ENCODE results near the gene DCDC1.

DNA sequence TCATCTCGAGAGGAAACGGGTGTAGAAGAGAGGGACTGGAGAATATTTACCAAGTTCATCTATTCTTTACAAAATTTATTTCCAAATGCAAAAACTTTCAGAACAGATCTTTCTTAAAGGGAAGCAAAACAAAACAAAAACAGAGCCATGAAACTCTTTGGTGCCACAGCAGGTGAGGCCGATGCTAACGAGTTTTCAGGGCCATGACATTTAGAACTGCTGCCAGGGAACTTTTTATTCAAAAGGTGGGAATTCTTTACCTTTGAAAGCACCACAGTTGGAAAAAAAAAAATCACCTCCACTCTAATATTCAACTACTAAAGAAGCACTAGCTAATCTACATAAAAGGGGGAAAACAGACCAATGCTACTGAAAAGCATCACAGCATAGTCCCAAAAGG lies 230.1 kb downstream of the DCDC1 start:
- TF ChIP-seq, protein P1, sequence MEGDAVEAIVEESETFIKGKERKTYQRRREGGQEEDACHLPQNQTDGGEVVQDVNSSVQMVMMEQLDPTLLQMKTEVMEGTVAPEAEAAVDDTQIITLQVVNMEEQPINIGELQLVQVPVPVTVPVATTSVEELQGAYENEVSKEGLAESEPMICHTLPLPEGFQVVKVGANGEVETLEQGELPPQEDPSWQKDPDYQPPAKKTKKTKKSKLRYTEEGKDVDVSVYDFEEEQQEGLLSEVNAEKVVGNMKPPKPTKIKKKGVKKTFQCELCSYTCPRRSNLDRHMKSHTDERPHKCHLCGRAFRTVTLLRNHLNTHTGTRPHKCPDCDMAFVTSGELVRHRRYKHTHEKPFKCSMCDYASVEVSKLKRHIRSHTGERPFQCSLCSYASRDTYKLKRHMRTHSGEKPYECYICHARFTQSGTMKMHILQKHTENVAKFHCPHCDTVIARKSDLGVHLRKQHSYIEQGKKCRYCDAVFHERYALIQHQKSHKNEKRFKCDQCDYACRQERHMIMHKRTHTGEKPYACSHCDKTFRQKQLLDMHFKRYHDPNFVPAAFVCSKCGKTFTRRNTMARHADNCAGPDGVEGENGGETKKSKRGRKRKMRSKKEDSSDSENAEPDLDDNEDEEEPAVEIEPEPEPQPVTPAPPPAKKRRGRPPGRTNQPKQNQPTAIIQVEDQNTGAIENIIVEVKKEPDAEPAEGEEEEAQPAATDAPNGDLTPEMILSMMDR (conservative IDR thresholded peaks at IDR 0.05 in 1 of 2, IDR thresholded peaks at IDR 0.05 in 1 of 2; ENCODE audit: low read depth in 1 of 2, low read length in 2 of 2), result no peak
- TF ChIP-seq EZH2 (IDR thresholded peaks at IDR 0.05; ENCODE audit: low read length, missing control alignments), result no peak
